ENCODE measurements around the gene RSPH1.

RSPH1 gene

GRCh38 chr21:42433946-42434551, 62.0 kb downstream of the RSPH1 start:
- in situ Hi-C loops (cut with HindIII; ENCODE audit: low sequenced_read_pairs): no loop called here
- TF ChIP-seq CTCF (IDR thresholded peaks at IDR 0.05; ENCODE audit: low read depth, low read length, missing control alignments): no peak
- no peak overlapping the region for H3K4me3 ChIP-seq (ENCODE audit: low read depth, low read length)
- DNase-seq (ENCODE audit: low read depth): no peak

GRCh38 chr21:42432695-42433094, 63.3 kb downstream of the RSPH1 start:
- H3K4me3 ChIP-seq (ENCODE audit: low read depth, low read length): no peak overlapping the region
- in situ Hi-C loops (cut with HindIII; ENCODE audit: low sequenced_read_pairs): no loop called here
- TF ChIP-seq CTCF (IDR thresholded peaks at IDR 0.05; ENCODE audit: low read depth, low read length, missing control alignments): no peak
- DNase-seq (ENCODE audit: low read depth): no peak

GRCh38 chr21:42431196-42431595, 64.8 kb downstream of the RSPH1 start:
- in situ Hi-C loops (cut with HindIII; ENCODE audit: low sequenced_read_pairs): no loop called here
- TF ChIP-seq CTCF (IDR thresholded peaks at IDR 0.05; ENCODE audit: low read depth, low read length, missing control alignments): no peak
- DNase-seq (ENCODE audit: low read depth): no peak

GRCh38 chr21:42430521-42430920, 65.5 kb downstream of the RSPH1 start:
- H3K4me3 ChIP-seq (ENCODE audit: low read depth, low read length): no peak overlapping the region
- in situ Hi-C loops (cut with HindIII; ENCODE audit: low sequenced_read_pairs): no loop called here
- TF ChIP-seq CTCF (IDR thresholded peaks at IDR 0.05; ENCODE audit: low read depth, low read length, missing control alignments): no peak
- DNase-seq (ENCODE audit: low read depth): no peak

More at GRCh38 chr21:42431196-42431595, 64.8 kb downstream of the RSPH1 start:
- H3K4me3 ChIP-seq (ENCODE audit: low read depth, low read length): no peak overlapping the region

GRCh38 chr21:42429856-42430255, 66.2 kb downstream of the RSPH1 start:
- no peak for DNase-seq (ENCODE audit: low read depth)
- in situ Hi-C loops (cut with HindIII; ENCODE audit: low sequenced_read_pairs): no loop called here
- TF ChIP-seq CTCF (IDR thresholded peaks at IDR 0.05; ENCODE audit: low read depth, low read length, missing control alignments): no peak
- H3K4me3 ChIP-seq (ENCODE audit: low read depth, low read length): no peak overlapping the region

- in situ Hi-C loops (cut with HindIII; ENCODE audit: low sequenced_read_pairs): no loop called here
- TF ChIP-seq CTCF (IDR thresholded peaks at IDR 0.05; ENCODE audit: low read depth, low read length, missing control alignments): no peak
- no peak for DNase-seq (ENCODE audit: low read depth)
- H3K4me3 ChIP-seq (ENCODE audit: low read depth, low read length): no peak overlapping the region
Measured at GRCh38 chr21:42429021-42429420, 67.0 kb downstream of the RSPH1 start.

Data from astrocyte of the cerebellum (primary cell).